ENCODE data around the gene GADD45G.
A peak's percentile ranks its signal among the peaks of the same experiment; 100 is the strongest.

GADD45G gene

GRCh38 chr9:89625721-89626687 is 21.2 kb downstream of the GADD45G start:
- Histone ChIP-seq H3K27ac (no peak overlapping the region), H3K4me3 (no peak overlapping the region)

- Histone ChIP-seq H3K4me3 (no peak overlapping the region), H3K27ac (no peak overlapping the region)
Observed at GRCh38 chr9:89626741-89627265, 22.0 kb downstream of the GADD45G start.

- H3K4me3 ChIP-seq, result no peak overlapping the region
- H3K27ac ChIP-seq, result no peak overlapping the region
Observed at GRCh38 chr9:89628601-89629000, 23.8 kb downstream of the GADD45G start.

GRCh38 chr9:89629081-89629976 is 24.5 kb downstream of the GADD45G start:
- H3K27ac ChIP-seq, result no peak overlapping the region
- no peak overlapping the region for H3K4me3 ChIP-seq

- no peak overlapping the region for H3K4me3 ChIP-seq
Observed at GRCh38 chr9:89630508-89630907, 25.7 kb downstream of the GADD45G start.

GRCh38 chr9:89631384-89631783 is 26.6 kb downstream of the GADD45G start:
- H3K27ac ChIP-seq, result no peak overlapping the region

More at GRCh38 chr9:89630508-89630907, 25.7 kb downstream of the GADD45G start:
- no peak overlapping the region for H3K27ac ChIP-seq

GRCh38 chr9:89632192-89632733 is 27.5 kb downstream of the GADD45G start:
- no peak overlapping the region for H3K27ac ChIP-seq
- H3K4me3 ChIP-seq, result no peak overlapping the region

More at GRCh38 chr9:89631384-89631783, 26.6 kb downstream of the GADD45G start:
- H3K4me3 ChIP-seq, result no peak overlapping the region

GRCh38 chr9:89632736-89633135 is 27.9 kb downstream of the GADD45G start:
- H3K27ac ChIP-seq, result no peak overlapping the region
- no peak overlapping the region for H3K4me3 ChIP-seq

- Histone ChIP-seq H3K27ac (no peak overlapping the region), H3K4me3 (no peak overlapping the region)
Observed at GRCh38 chr9:89633404-89633803, 28.6 kb downstream of the GADD45G start.

GRCh38 chr9:89633920-89634319 is 29.1 kb downstream of the GADD45G start:
- no peak overlapping the region for H3K27ac ChIP-seq
- H3K4me3 ChIP-seq, result no peak overlapping the region

- peak overlapping the region in 2 of 21 experiments; percentile 36 to 61 for H3K27ac ChIP-seq
Observed at GRCh38 chr9:89634995-89635742, 30.4 kb downstream of the GADD45G start.

GRCh38 chr9:89635816-89636215 is 31.0 kb downstream of the GADD45G start:
- Histone ChIP-seq H3K27ac (no peak overlapping the region), H3K4me3 (no peak overlapping the region)

More at GRCh38 chr9:89634995-89635742, 30.4 kb downstream of the GADD45G start:
- H3K4me3 ChIP-seq, result no peak overlapping the region

- H3K27ac ChIP-seq, result no peak overlapping the region
Observed at GRCh38 chr9:89637787-89638186, 33.0 kb downstream of the GADD45G start.

GRCh38 chr9:89638359-89638758 is 33.5 kb downstream of the GADD45G start:
- H3K27ac ChIP-seq, result no peak overlapping the region

More at GRCh38 chr9:89637787-89638186, 33.0 kb downstream of the GADD45G start:
- H3K4me3 ChIP-seq, result no peak overlapping the region

GRCh38 chr9:89638893-89639292 is 34.1 kb downstream of the GADD45G start:
- peak overlapping the region in 4 of 21 experiments; percentile 10 to 61 (median 21) for H3K27ac ChIP-seq
- H3K4me3 ChIP-seq, result no peak overlapping the region

More at GRCh38 chr9:89638359-89638758, 33.5 kb downstream of the GADD45G start:
- no peak overlapping the region for H3K4me3 ChIP-seq

GRCh38 chr9:89639367-89639795 is 34.6 kb downstream of the GADD45G start:
- H3K27ac ChIP-seq, result peak overlapping the region in 12 of 21 experiments; percentile 8 to 70 (median 53)
- H3K4me3 ChIP-seq, result no peak overlapping the region

- Histone ChIP-seq H3K27ac (peak overlapping the region in 13 of 21 experiments; percentile 8 to 70 (median 50)), H3K4me3 (no peak overlapping the region)
Observed at GRCh38 chr9:89639961-89640360, 35.1 kb downstream of the GADD45G start.

GRCh38 chr9:89640361-89640760 is 35.5 kb downstream of the GADD45G start:
- no peak overlapping the region for H3K4me3 ChIP-seq
- peak overlapping the region in 11 of 21 experiments; percentile 8 to 70 (median 50) for H3K27ac ChIP-seq

GRCh38 chr9:89640801-89641200 is 36.0 kb downstream of the GADD45G start:
- Histone ChIP-seq H3K4me3 (no peak overlapping the region), H3K27ac (peak overlapping the region in 5 of 21 experiments; percentile 6 to 70 (median 18))

All from skin epidermis (tissue), 12 donors.